ENCODE measurements around the gene RAD51B. TPM values are rescaled to one million over a fixed set of nuclear protein-coding genes. Genes with fewer than 3 reads are reported as not detected.

Gene RAD51B
- total RNA-seq, 1 experiment from 2014 or later = 14.2 TPM

GRCh38 chr14:68404652-68405183, 585.1 kb downstream of the RAD51B start:
- H3K27ac Mint-ChIP-seq = no peak overlapping the region
- CTCF ChIA-PET = interaction anchor here (0.8 kb wide), 1 partner anchor 41 kb away, joined by 4 read pairs; no protein-coding TSS in a partner anchor
- POLR2A ChIA-PET = no interaction called here

DNA sequence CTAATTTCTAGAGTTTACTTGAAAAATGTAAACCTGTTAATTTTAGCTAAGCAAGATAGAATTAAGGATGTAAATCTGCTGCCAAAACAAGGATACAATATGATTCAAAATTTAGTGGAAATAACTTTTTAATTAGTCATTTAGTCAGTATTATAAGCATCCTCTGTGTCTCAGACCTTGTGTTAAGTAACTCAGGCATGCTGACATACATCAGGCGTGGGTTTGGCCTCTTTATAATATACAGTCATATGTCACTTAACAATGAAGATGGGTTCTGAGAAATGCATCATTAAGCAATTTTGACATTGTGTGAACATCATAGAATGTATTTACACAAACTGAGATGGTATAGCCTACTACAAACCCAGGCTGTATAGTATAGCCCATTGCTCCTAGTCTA, 586.4 kb downstream of the RAD51B start:
- ChIA-PET CTCF (interaction anchor here (0.6 to 0.8 kb wide), 2 partner anchors 43 to 154 kb away, joined by 3 to 4 read pairs; no protein-coding TSS in a partner anchor), POLR2A (interaction anchor here (0.6 kb wide), 1 partner anchor 155 kb away, joined by 3 read pairs; no protein-coding TSS in a partner anchor)
- peaks cover 15% of the 10 kb centered on the region for H3K4me1 Mint-ChIP-seq
- ATAC-seq (no peak), DNase-seq (ENCODE audit: low spot score) (no peak)
- H3K27ac Mint-ChIP-seq = no peak overlapping the region
- no peak overlapping the region for H3K4me3 Mint-ChIP-seq
- H3K27me3 Mint-ChIP-seq (ENCODE audit: low read depth) = no peaks in the 10 kb centered on the region
- no peaks in the 10 kb centered on the region for H3K36me3 Mint-ChIP-seq
- no peaks in the 10 kb centered on the region for H3K9me3 Mint-ChIP-seq
- TF ChIP-seq, protein P1, sequence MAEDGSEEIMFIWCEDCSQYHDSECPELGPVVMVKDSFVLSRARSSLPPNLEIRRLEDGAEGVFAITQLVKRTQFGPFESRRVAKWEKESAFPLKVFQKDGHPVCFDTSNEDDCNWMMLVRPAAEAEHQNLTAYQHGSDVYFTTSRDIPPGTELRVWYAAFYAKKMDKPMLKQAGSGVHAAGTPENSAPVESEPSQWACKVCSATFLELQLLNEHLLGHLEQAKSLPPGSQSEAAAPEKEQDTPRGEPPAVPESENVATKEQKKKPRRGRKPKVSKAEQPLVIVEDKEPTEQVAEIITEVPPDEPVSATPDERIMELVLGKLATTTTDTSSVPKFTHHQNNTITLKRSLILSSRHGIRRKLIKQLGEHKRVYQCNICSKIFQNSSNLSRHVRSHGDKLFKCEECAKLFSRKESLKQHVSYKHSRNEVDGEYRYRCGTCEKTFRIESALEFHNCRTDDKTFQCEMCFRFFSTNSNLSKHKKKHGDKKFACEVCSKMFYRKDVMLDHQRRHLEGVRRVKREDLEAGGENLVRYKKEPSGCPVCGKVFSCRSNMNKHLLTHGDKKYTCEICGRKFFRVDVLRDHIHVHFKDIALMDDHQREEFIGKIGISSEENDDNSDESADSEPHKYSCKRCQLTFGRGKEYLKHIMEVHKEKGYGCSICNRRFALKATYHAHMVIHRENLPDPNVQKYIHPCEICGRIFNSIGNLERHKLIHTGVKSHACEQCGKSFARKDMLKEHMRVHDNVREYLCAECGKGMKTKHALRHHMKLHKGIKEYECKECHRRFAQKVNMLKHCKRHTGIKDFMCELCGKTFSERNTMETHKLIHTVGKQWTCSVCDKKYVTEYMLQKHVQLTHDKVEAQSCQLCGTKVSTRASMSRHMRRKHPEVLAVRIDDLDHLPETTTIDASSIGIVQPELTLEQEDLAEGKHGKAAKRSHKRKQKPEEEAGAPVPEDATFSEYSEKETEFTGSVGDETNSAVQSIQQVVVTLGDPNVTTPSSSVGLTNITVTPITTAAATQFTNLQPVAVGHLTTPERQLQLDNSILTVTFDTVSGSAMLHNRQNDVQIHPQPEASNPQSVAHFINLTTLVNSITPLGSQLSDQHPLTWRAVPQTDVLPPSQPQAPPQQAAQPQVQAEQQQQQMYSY (CRISPR knock-in tag; IDR thresholded peaks at IDR 0.05) = no peak
- TF ChIP-seq, protein P2, sequence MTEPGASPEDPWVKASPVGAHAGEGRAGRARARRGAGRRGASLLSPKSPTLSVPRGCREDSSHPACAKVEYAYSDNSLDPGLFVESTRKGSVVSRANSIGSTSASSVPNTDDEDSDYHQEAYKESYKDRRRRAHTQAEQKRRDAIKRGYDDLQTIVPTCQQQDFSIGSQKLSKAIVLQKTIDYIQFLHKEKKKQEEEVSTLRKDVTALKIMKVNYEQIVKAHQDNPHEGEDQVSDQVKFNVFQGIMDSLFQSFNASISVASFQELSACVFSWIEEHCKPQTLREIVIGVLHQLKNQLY (CRISPR knock-in tag; IDR thresholded peaks at IDR 0.05) = no peak
- TF ChIP-seq NR1H2 (CRISPR knock-in tag; IDR thresholded peaks at IDR 0.05) = no peak
- TF ChIP-seq FOXJ3 (CRISPR knock-in tag; IDR thresholded peaks at IDR 0.05; ENCODE audit: borderline replicate concordance) = no peak
- no peak for TF ChIP-seq HMGXB4 (CRISPR knock-in tag; IDR thresholded peaks at IDR 0.05)
- TF ChIP-seq CREM (CRISPR knock-in tag; IDR thresholded peaks at IDR 0.05) = no peak
- TF ChIP-seq, protein P3, sequence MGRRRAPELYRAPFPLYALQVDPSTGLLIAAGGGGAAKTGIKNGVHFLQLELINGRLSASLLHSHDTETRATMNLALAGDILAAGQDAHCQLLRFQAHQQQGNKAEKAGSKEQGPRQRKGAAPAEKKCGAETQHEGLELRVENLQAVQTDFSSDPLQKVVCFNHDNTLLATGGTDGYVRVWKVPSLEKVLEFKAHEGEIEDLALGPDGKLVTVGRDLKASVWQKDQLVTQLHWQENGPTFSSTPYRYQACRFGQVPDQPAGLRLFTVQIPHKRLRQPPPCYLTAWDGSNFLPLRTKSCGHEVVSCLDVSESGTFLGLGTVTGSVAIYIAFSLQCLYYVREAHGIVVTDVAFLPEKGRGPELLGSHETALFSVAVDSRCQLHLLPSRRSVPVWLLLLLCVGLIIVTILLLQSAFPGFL (CRISPR knock-in tag; IDR thresholded peaks at IDR 0.05; ENCODE audit: borderline replicate concordance) = no peak
- TF ChIP-seq ZNF671 (CRISPR knock-in tag; IDR thresholded peaks at IDR 0.05) = no peak
- no peak for TF ChIP-seq TCF7 (CRISPR knock-in tag; IDR thresholded peaks at IDR 0.05; ENCODE audit: low read depth)
- no peak for TF ChIP-seq ZNF138 (CRISPR knock-in tag; conservative IDR thresholded peaks at IDR 0.05)

More at GRCh38 chr14:68404652-68405183, 585.1 kb downstream of the RAD51B start:
- ATAC-seq (no peak), DNase-seq (ENCODE audit: low spot score) (no peak)
- Mint-ChIP-seq H3K9me3 (no peaks in the 10 kb centered on the region), H3K36me3 (no peaks in the 10 kb centered on the region), H3K4me1 (peaks cover 19% of the 10 kb centered on the region), H3K4me3 (no peak overlapping the region), H3K27me3 (ENCODE audit: low read depth) (no peaks in the 10 kb centered on the region)
- TF ChIP-seq TCF7 (CRISPR knock-in tag; IDR thresholded peaks at IDR 0.05; ENCODE audit: low read depth) (no peak), CBFB (CRISPR knock-in tag; IDR thresholded peaks at IDR 0.05; ENCODE audit: low read depth) (no peak), ZBTB21 (CRISPR knock-in tag; IDR thresholded peaks at IDR 0.05; ENCODE audit: borderline replicate concordance) (no peak), GTF2I (CRISPR knock-in tag; conservative IDR thresholded peaks at IDR 0.05) (no peak), ATF3 (CRISPR knock-in tag; conservative IDR thresholded peaks at IDR 0.05) (no peak), TP53 (CRISPR knock-in tag; IDR thresholded peaks at IDR 0.05) (no peak), E2F1 (CRISPR knock-in tag; IDR thresholded peaks at IDR 0.05) (no peak), CREM (CRISPR knock-in tag; IDR thresholded peaks at IDR 0.05) (no peak), NR3C1 (CRISPR knock-in tag; conservative IDR thresholded peaks at IDR 0.05; ENCODE audit: low read depth) (no peak), SP1 (CRISPR knock-in tag; conservative IDR thresholded peaks at IDR 0.05) (no peak), ZNF263 (CRISPR knock-in tag; IDR thresholded peaks at IDR 0.05; ENCODE audit: low read depth) (no peak), ESRRA (CRISPR knock-in tag; IDR thresholded peaks at IDR 0.05; ENCODE audit: borderline replicate concordance) (no peak)
- TF ChIP-seq, protein P4, sequence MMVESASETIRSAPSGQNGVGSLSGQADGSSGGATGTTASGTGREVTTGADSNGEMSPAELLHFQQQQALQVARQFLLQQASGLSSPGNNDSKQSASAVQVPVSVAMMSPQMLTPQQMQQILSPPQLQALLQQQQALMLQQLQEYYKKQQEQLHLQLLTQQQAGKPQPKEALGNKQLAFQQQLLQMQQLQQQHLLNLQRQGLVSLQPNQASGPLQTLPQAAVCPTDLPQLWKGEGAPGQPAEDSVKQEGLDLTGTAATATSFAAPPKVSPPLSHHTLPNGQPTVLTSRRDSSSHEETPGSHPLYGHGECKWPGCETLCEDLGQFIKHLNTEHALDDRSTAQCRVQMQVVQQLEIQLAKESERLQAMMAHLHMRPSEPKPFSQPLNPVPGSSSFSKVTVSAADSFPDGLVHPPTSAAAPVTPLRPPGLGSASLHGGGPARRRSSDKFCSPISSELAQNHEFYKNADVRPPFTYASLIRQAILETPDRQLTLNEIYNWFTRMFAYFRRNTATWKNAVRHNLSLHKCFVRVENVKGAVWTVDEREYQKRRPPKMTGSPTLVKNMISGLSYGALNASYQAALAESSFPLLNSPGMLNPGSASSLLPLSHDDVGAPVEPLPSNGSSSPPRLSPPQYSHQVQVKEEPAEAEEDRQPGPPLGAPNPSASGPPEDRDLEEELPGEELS (CRISPR knock-in tag; IDR thresholded peaks at IDR 0.05) = no peak
